Esophagus squamous epithelium (tissue), 5 donors: ENCODE measurements around the gene GLRX. TPM values are rescaled to one million over a fixed set of nuclear protein-coding genes. Genes with fewer than 3 reads are reported as not detected.
"Not testable (repeated sequence)": the region's sequence is repeated elsewhere in the genome, so short reads cannot be mapped to it uniquely, and the experiment has no call there.

Experiments used
- DNase-seq: peaks from one replicate; lab custom pipeline; 2025; lab: John Stamatoyannopoulos, UW
- H3K27ac ChIP-seq, 4 donors: fragments of 200-600 bp; sonication (generic); one replicate each; pipeline ENCODE4 v1.5.1; 2016 to 2019; ENCODE audit warnings: mild to moderate bottlenecking in 1 of 4
- H3K27me3 ChIP-seq, 4 donors: fragments of 200-600 bp; sonication (generic); 1 replicate in 3 of 4; 2 replicates in 1 of 4; pipeline versions ENCODE4 v1.5.1 to v1.6.0; 2017 to 2021; ENCODE audit warnings: antibody characterized with exemption in 1 of 4
- H3K36me3 ChIP-seq, 3 donors: fragments of 200-600 bp; sonication (generic); one replicate each; pipeline ENCODE4 v1.5.1; 2016 to 2019
- H3K4me1 ChIP-seq, 3 donors: fragments of 200-600 bp; sonication (generic); one replicate each; pipeline ENCODE4 v1.5.1; 2017 to 2019
- H3K4me3 ChIP-seq, 4 donors: fragments of 200-600 bp; sonication (generic); 1 replicate in 3 of 4; 2 replicates in 1 of 4; pipeline ENCODE4 v1.5.1; 2016 to 2019; ENCODE audit warnings: mild to moderate bottlenecking in 2 of 4, moderate library complexity in 1 of 4
- H3K9me3 ChIP-seq, 3 donors: fragments of 200-600 bp; sonication (generic); one replicate each; pipeline ENCODE4 v1.5.1; 2016 to 2019
- POLR2A ChIP-seq, 4 donors: fragments of 450-650 bp; IDR thresholded peaks; one replicate each; pipeline ENCODE4 v1.6.1; 2017; ENCODE audit warnings: antibody characterized with exemption in 4 of 4, mild to moderate bottlenecking in 4 of 4, moderate library complexity in 3 of 4
- WGBS, 2 donors: methylation state at CpG; one replicate each; pipeline ENCODE4 v1.1.5; 2018; 5-methylcytosine and 5-hydroxymethylcytosine counted together
- intact Hi-C: fragments of 100-400 bp; cut with DNase I; formaldehyde crosslinking; loops from one replicate; pipeline ENCODE4 v1.15.0; 2022
- total RNA-seq, 4 donors: library from RNA; depleted of rRNA; stranded (reverse); fragments of >200 nt; gene quantifications; one replicate each; pipeline ENCODE4 v1.1.0, GENCODE V29; 2016
- TF ChIP-seq, protein P1 (sequence below), 6 experiments: fragments of 450-650 bp in 4 of 6; fragments of 200-600 bp in 2 of 6; sonication (generic) in 2 of 6; IDR thresholded peaks; one replicate each; pipeline ENCODE4 v1.5.1; 2016 to 2019; ENCODE audit warnings: antibody characterized with exemption in 6 of 6, mild to moderate bottlenecking in 4 of 6, moderate library complexity in 4 of 6
- donor health status: DM: yes; HTN: yes; CAD: no.

The GLRX gene, protein sequence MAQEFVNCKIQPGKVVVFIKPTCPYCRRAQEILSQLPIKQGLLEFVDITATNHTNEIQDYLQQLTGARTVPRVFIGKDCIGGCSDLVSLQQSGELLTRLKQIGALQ
- 10 to 100 TPM in 3 of 4 donors, 1 to 10 TPM in 1; 5.3 to 37.8 (median 14.2) TPM for total RNA-seq

GRCh38 chr5:95822542-95823181, at the start of gene GLRX:
TSS of gene GLRX (minus strand) at chr5:95822726. CDS start at chr5:95822662, 64 bp downstream.
- TF ChIP-seq, protein P1, sequence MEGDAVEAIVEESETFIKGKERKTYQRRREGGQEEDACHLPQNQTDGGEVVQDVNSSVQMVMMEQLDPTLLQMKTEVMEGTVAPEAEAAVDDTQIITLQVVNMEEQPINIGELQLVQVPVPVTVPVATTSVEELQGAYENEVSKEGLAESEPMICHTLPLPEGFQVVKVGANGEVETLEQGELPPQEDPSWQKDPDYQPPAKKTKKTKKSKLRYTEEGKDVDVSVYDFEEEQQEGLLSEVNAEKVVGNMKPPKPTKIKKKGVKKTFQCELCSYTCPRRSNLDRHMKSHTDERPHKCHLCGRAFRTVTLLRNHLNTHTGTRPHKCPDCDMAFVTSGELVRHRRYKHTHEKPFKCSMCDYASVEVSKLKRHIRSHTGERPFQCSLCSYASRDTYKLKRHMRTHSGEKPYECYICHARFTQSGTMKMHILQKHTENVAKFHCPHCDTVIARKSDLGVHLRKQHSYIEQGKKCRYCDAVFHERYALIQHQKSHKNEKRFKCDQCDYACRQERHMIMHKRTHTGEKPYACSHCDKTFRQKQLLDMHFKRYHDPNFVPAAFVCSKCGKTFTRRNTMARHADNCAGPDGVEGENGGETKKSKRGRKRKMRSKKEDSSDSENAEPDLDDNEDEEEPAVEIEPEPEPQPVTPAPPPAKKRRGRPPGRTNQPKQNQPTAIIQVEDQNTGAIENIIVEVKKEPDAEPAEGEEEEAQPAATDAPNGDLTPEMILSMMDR (IDR thresholded peaks at IDR 0.05): peak in 1 of 6 experiments; percentile 1
- TF ChIP-seq POLR2A (IDR thresholded peaks at IDR 0.05): peak in 2 of 4 donors; percentile 58 to 75
- intact Hi-C loops: no loop called here
- H3K27me3 ChIP-seq: no peaks in the 10 kb centered on the region
- peak within 1 kb of the TSS; percentile 68 to 94 (median 84) for H3K27ac ChIP-seq
- H3K9me3 ChIP-seq: no peaks in the 10 kb centered on the region
- H3K4me1 ChIP-seq: peaks cover 20 to 63% (median 38%) of the 10 kb centered on the region in 3 donors
- 0% methylated on average over 3 to 4 of the region's 8 CpGs for WGBS, 2 donors
- peak; percentile 33 for DNase-seq
- peak within 1 kb of the TSS; percentile 53 to 86 (median 64) for H3K4me3 ChIP-seq
- H3K36me3 ChIP-seq: no peaks in the 10 kb centered on the region

DNA sequence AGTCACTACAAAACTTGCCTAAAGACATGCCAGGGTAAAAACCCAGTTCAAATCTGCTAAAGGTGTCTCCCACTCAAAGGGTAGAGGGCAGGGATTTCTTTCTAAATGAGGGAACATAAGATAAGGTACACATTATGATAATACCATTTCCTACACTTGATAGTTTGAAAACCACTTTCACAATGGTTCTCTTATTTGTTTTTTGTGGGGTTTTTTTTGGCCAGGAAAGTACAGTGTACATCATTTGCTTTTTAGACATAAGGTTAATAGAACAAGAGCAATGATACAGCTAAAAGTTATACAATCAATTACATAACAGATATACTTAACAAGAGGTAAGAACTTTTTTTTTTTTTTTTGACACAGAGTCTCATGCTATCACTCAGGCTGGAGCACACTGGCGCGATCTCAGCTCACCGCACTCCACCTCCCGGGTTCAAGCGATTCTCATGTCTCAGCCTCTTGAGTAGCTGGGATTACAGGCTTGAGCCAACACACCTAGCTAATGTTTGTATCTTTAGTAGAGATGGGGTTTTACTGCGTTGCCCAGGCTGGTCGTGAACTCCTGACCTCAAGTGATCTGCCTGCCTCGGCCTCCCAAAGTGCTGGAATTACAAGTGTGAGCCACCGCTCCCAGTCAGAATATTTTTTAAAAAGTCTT, 48.8 kb upstream of the GLRX start:
- Histone ChIP-seq H3K36me3 (no peaks in the 10 kb centered on the region), H3K9me3 (no peaks in the 10 kb centered on the region), H3K4me3 (no peak overlapping the region), H3K27me3 (no peaks in the 10 kb centered on the region), H3K27ac (no peak overlapping the region), H3K4me1 (peaks cover 0 to 21% (median 15%) of the 10 kb centered on the region in 3 donors)
- intact Hi-C loops: loop anchor here (10.0 kb wide), 1 partner anchor 84 kb away; no protein-coding TSS in a partner anchor
- no peak for DNase-seq
- 96% methylated on average over 7 to 9 of the region's 9 CpGs for WGBS, 2 donors
- TF ChIP-seq, protein P1 (IDR thresholded peaks at IDR 0.05): no peak
- TF ChIP-seq POLR2A (IDR thresholded peaks at IDR 0.05): no peak

GRCh38 chr5:95870105-95870672, 47.7 kb upstream of the GLRX start:
- 54 to 86% methylated on average over 1 of the region's 1 CpG for WGBS, 2 donors

GRCh38 chr5:95869173-95869855, 46.8 kb upstream of the GLRX start:
- 45 to 63% methylated on average over 3 of the region's 3 CpGs for WGBS, 2 donors
- DNase-seq, H3K27me3 ChIP-seq, H3K9me3 ChIP-seq, intact Hi-C loops, H3K36me3 ChIP-seq, H3K4me3 ChIP-seq: not testable (repeated sequence)
- peak overlapping the region in 1 of 4 donors; percentile 26 for H3K27ac ChIP-seq
- peaks cover 0 to 34% (median 17%) of the 10 kb centered on the region in 3 donors for H3K4me1 ChIP-seq

More at GRCh38 chr5:95870105-95870672, 47.7 kb upstream of the GLRX start:
- Histone ChIP-seq H3K9me3 (no peaks in the 10 kb centered on the region), H3K27ac (peak overlapping the region in 2 of 4 donors; percentile 26 to 56), H3K4me3 (no peak overlapping the region), H3K36me3 (no peaks in the 10 kb centered on the region), H3K4me1 (peaks cover 0 to 25% (median 15%) of the 10 kb centered on the region in 3 donors), H3K27me3 (no peaks in the 10 kb centered on the region)
- DNase-seq: no peak
- TF ChIP-seq, protein P1 (IDR thresholded peaks at IDR 0.05): no peak
- no peak for TF ChIP-seq POLR2A (IDR thresholded peaks at IDR 0.05)
- intact Hi-C loops: loop anchor here (10.0 kb wide), 1 partner anchor 85 kb away; no protein-coding TSS in a partner anchor

GRCh38 chr5:95868136-95868535, 45.6 kb upstream of the GLRX start:
- intact Hi-C loops: no loop called here
- no peak for TF ChIP-seq POLR2A (IDR thresholded peaks at IDR 0.05)
- TF ChIP-seq, protein P1 (IDR thresholded peaks at IDR 0.05): no peak
- H3K4me3 ChIP-seq: no peak overlapping the region
- H3K27me3 ChIP-seq: no peaks in the 10 kb centered on the region
- WGBS, 2 donors: 92 to 100% methylated on average over 2 to 4 of the region's 4 CpGs
- no peaks in the 10 kb centered on the region for H3K36me3 ChIP-seq
- H3K27ac ChIP-seq: no peak overlapping the region
- H3K9me3 ChIP-seq: no peaks in the 10 kb centered on the region
- peaks cover 0 to 46% (median 20%) of the 10 kb centered on the region in 3 donors for H3K4me1 ChIP-seq
- no peak for DNase-seq
